Measurements from ENCODE around the gene NCCRP1. TPM values are rescaled to one million over a fixed set of nuclear protein-coding genes. Genes with fewer than 3 reads are reported as not detected.

The NCCRP1 gene
- total RNA-seq, 1 experiment from 2014 or later = 23.2 TPM

DNA sequence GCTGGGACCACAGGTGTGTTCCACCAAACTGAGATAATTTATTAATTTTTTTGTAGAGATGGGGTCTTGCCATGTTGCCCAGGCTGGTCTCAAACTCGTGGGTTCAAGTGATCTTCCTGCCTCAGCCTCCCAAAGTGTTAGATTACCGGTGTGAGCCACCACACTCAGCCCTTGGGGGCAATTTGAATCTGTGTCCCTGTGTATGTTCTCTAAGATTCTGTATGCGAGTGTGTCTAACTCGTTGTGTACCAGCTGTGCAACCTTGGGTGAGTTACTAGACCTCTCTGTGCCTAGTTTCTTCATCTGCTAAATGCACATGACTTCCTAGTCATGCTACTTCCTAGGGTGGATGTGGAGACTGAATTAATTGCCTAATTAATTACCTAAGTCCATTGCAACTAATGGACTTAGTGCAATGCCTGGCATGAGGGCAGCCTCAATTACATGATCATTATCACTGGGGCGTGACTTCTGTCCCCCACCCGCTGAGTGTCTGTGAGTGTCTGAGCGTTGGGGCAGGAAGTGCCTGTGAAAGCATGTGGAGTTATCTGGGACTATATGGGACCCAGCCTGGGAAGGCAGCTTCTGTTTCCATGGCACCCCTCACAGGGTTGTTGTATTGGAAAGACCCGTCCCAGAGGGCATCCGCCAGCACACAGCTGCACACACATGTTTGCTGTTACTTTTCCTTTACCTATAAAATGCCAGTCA lies 1.8 kb upstream of the NCCRP1 start:
- Histone ChIP-seq H3K27ac (peak overlapping the region; percentile 65), H3K9me3 (ENCODE audit: insufficient read depth, low read depth) (no peaks in the 10 kb centered on the region), H3K4me1 (replicated peaks; ENCODE audit: insufficient read depth) (peaks cover 56% of the 10 kb centered on the region), H3K79me2 (ENCODE audit: low read depth) (no peaks in the 10 kb centered on the region), H3F3A (ENCODE audit: insufficient read depth, low read depth) (peaks cover 41% of the 10 kb centered on the region), H3K27me3 (ENCODE audit: insufficient read depth, low read depth) (no peaks in the 10 kb centered on the region), H3K36me3 (ENCODE audit: low read depth) (no peaks in the 10 kb centered on the region), H2AFZ (no peak overlapping the region), H4K20me1 (ENCODE audit: insufficient read depth) (no peaks in the 10 kb centered on the region), H3K4me2 (peak overlapping the region; percentile 73), H3K9me2 (ENCODE audit: insufficient read depth) (no peaks in the 10 kb centered on the region), H3K4me3 (peak overlapping the region; percentile 47; the same call in 1 of the 2 replicates)
- no TSS peak for BruUV-seq (replicated peaks)
- ChIA-PET CTCF (interaction anchor here (0.6 to 1.0 kb wide), 2 partner anchors 56 to 73 kb away, joined by 3 to 4 read pairs; no protein-coding TSS in a partner anchor), POLR2A (ENCODE audit: unreplicated experiment) (interaction anchor here (0.7 kb wide), 1 partner anchor 233 kb away, joined by 4 read pairs; no protein-coding TSS in a partner anchor)
- TF ChIP-seq CTCF (conservative IDR thresholded peaks at IDR 0.05) (no peak), EZH2 (IDR thresholded peaks at IDR 0.05; ENCODE audit: low read depth) (no peak)
- intact Hi-C loops (cut with micrococcal nuclease; ENCODE audit: unreplicated experiment) = no loop called here
- peak; percentile 32 to 61 for DNase-seq

- peak; percentile 59 to 78 for DNase-seq
- Histone ChIP-seq H3K79me2 (ENCODE audit: low read depth) (no peaks in the 10 kb centered on the region), H3K36me3 (ENCODE audit: low read depth) (no peaks in the 10 kb centered on the region), H3K4me2 (peak overlapping the region; percentile 73), H3K27me3 (ENCODE audit: insufficient read depth, low read depth) (no peaks in the 10 kb centered on the region), H4K20me1 (ENCODE audit: insufficient read depth) (no peaks in the 10 kb centered on the region), H2AFZ (peak overlapping the region; percentile 47), H3K9me3 (ENCODE audit: insufficient read depth, low read depth) (no peaks in the 10 kb centered on the region), H3F3A (ENCODE audit: insufficient read depth, low read depth) (peaks cover 38% of the 10 kb centered on the region), H3K9me2 (ENCODE audit: insufficient read depth) (no peaks in the 10 kb centered on the region), H3K27ac (peak overlapping the region; percentile 65), H3K4me1 (replicated peaks; ENCODE audit: insufficient read depth) (peaks cover 56% of the 10 kb centered on the region), H3K4me3 (peak overlapping the region; percentile 47; the same call in 1 of the 2 replicates)
- intact Hi-C loops (cut with micrococcal nuclease; ENCODE audit: unreplicated experiment) = loop anchor here (2.0 kb wide), 1 partner anchor 73 kb away; no protein-coding TSS in a partner anchor
- POLR2A ChIA-PET (ENCODE audit: unreplicated experiment) = interaction anchor here (0.7 kb wide), 1 partner anchor 234 kb away, joined by 4 read pairs; no protein-coding TSS in a partner anchor
- BruUV-seq (replicated peaks) = no TSS peak
- CTCF ChIA-PET = interaction anchor here (0.6 to 1.0 kb wide), 2 partner anchors 73 to 216 kb away, joined by 3 read pairs; partner anchors contain the start of gene PLEKHG2
- TF ChIP-seq EZH2 (IDR thresholded peaks at IDR 0.05; ENCODE audit: low read depth) (no peak), CTCF (conservative IDR thresholded peaks at IDR 0.05) (no peak)
These were observed 1.0 kb upstream of the NCCRP1 start for GRCh38 chr19:39195755-39196154.

- ChIA-PET CTCF (interaction anchor here (0.6 kb wide), 1 partner anchor 216 kb away, joined by 3 read pairs; the partner anchor contains the start of gene PLEKHG2), POLR2A (ENCODE audit: unreplicated experiment) (no interaction called here)
- no TSS peak for BruUV-seq (replicated peaks)
These were observed 444 bp upstream of the NCCRP1 start for GRCh38 chr19:39196320-39196719.

More at GRCh38 chr19:39196320-39196719, 444 bp upstream of the NCCRP1 start:
- Histone ChIP-seq H2AFZ (peak overlapping the region; percentile 47; the same call in 1 of the 2 replicates), H3K4me3 (peak overlapping the region; percentile 47; the same call in 1 of the 2 replicates), H3K4me2 (peak overlapping the region; percentile 73), H3K9me2 (ENCODE audit: insufficient read depth) (no peaks in the 10 kb centered on the region), H3F3A (ENCODE audit: insufficient read depth, low read depth) (peaks cover 36% of the 10 kb centered on the region), H4K20me1 (ENCODE audit: insufficient read depth) (no peaks in the 10 kb centered on the region), H3K79me2 (ENCODE audit: low read depth) (no peaks in the 10 kb centered on the region), H3K27me3 (ENCODE audit: insufficient read depth, low read depth) (no peaks in the 10 kb centered on the region), H3K9me3 (ENCODE audit: insufficient read depth, low read depth) (no peaks in the 10 kb centered on the region), H3K4me1 (replicated peaks; ENCODE audit: insufficient read depth) (peaks cover 56% of the 10 kb centered on the region), H3K36me3 (ENCODE audit: low read depth) (no peaks in the 10 kb centered on the region), H3K27ac (peak overlapping the region; percentile 65)
- TF ChIP-seq EZH2 (IDR thresholded peaks at IDR 0.05; ENCODE audit: low read depth) (no peak), CTCF (conservative IDR thresholded peaks at IDR 0.05) (no peak)
- intact Hi-C loops (cut with micrococcal nuclease; ENCODE audit: unreplicated experiment) = loop anchor here (2.0 kb wide), 1 partner anchor 74 kb away; no protein-coding TSS in a partner anchor
- no peak for DNase-seq

Measured in PC-9 (cell line).